CD4-positive, CD25-positive, alpha-beta regulatory T cell (primary cell): ENCODE measurements around the gene APP. TPM values are rescaled to one million over a fixed set of nuclear protein-coding genes. Genes with fewer than 3 reads are reported as not detected.
A peak's percentile ranks its signal among the peaks of the same experiment; 100 is the strongest.

Experiments
- ATAC-seq, 2 donors: fragments of 150-1000 bp; cut with Tn5 transposase; one replicate each; pipeline ENCODE4 v1.10.0; 2021; ENCODE audit warnings: low read depth in 2 of 2, moderate number of reproducible peaks in 2 of 2, moderate library complexity in 1 of 2
- DNase-seq, 3 donors: peaks; one replicate each; pipeline versions ENCODE4 v3.0.0 to v3.0.0-alpha.2; 2012 to 2022; ENCODE audit warnings: mixed read lengths in 1 of 3
- H3K27ac ChIP-seq: one replicate; pipeline ENCODE4 v1.7.0; 2013; ENCODE audit warnings: mild to moderate bottlenecking, low read length; ENCODE audit not compliant: insufficient read depth, poor library complexity, severe bottlenecking
- H3K27me3 ChIP-seq: one replicate; pipeline ENCODE4 v1.7.0; 2013; ENCODE audit warnings: low read length; ENCODE audit not compliant: control insufficient read depth, insufficient read depth
- H3K36me3 ChIP-seq: one replicate; pipeline ENCODE4 v1.7.0; 2013; ENCODE audit warnings: mild to moderate bottlenecking, low read length, moderate library complexity; ENCODE audit not compliant: control insufficient read depth, insufficient read depth
- H3K4me1 ChIP-seq: 2 replicates; pipeline ENCODE4 v1.7.0; 2013; ENCODE audit warnings: mild to moderate bottlenecking, low read length; ENCODE audit not compliant: insufficient read depth, control insufficient read depth, poor library complexity, severe bottlenecking
- H3K4me3 ChIP-seq: one replicate; pipeline ENCODE4 v1.7.0; 2013; ENCODE audit warnings: low read depth, mild to moderate bottlenecking, low read length, moderate library complexity
- H3K9me3 ChIP-seq, 2 experiments: 1 replicate in 1 of 2; 2 replicates in 1 of 2; pipeline ENCODE4 v1.7.0; 2013; ENCODE audit warnings: low read length in 2 of 2, mild to moderate bottlenecking in 1 of 2, moderate library complexity in 1 of 2; ENCODE audit not compliant: control insufficient read depth in 2 of 2
- H3K27ac Mint-ChIP-seq, 3 donors: one replicate each; pipeline ENCODE4 v1.8.0; 2020 to 2022; ENCODE audit warnings: mild to moderate bottlenecking in 3 of 3, mixed read lengths in 3 of 3, moderate library complexity in 2 of 3
- H3K27me3 Mint-ChIP-seq: one replicate; pipeline ENCODE4 v1.8.0; 2022; ENCODE audit warnings: mild to moderate bottlenecking, mixed read lengths
- H3K36me3 Mint-ChIP-seq: one replicate; pipeline ENCODE4 v1.8.0; 2020; ENCODE audit warnings: mixed read lengths
- H3K4me1 Mint-ChIP-seq, 4 donors: one replicate each; pipeline ENCODE4 v1.8.0; 2020 to 2022; ENCODE audit warnings: mixed read lengths in 4 of 4, mild to moderate bottlenecking in 1 of 4
- H3K4me3 Mint-ChIP-seq, 4 donors: one replicate each; pipeline ENCODE4 v1.8.0; 2020 to 2022; ENCODE audit warnings: mild to moderate bottlenecking in 4 of 4, mixed read lengths in 4 of 4, moderate library complexity in 3 of 4
- H3K9me3 Mint-ChIP-seq, 7 donors: one replicate each; pipeline ENCODE4 v1.8.0; 2020 to 2022; ENCODE audit warnings: mixed read lengths in 7 of 7, mild to moderate bottlenecking in 3 of 7, moderate library complexity in 2 of 7
- polyA plus RNA-seq, 4 donors: library from polyadenylated mRNA; unstranded; fragments of 300-500 nt; fragmentation: Illumina TruSeq; gene quantifications; one replicate each; pipeline ENCODE4 v1.2.3, GENCODE V29; 2021
- total RNA-seq: library from RNA; stranded (reverse); gene quantifications from one replicate; pipeline ENCODE4 v1.2.3, GENCODE V29; 2022

The APP gene
- total and polyA plus RNA-seq, 5 donors from 2014 or later: 3.9 to 29.5 (median 7.5) TPM

DNA sequence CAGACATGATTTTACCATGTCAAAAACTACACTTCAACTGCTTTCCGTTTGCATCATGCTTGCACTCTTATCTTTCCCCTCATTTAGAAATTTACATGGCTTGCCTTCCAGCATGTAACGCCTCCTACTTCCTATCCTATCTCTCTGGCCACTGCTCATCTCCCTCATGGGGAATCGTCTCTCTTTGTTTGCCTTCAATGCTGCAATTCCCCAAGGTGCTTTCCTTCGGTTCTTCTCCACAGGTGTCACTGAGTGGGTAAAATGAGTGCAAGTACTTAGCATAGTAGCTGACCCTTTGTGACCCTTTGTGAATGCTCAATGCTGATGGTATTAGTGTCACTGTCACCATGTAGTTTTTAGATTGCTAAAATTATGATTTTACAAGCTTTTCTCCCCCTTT is 63.1 kb downstream of the APP start:
- Mint-ChIP-seq H3K4me3 (no peak overlapping the region), H3K27me3 (no peaks in the 10 kb centered on the region), H3K27ac (no peak overlapping the region), H3K9me3 (peaks cover 0 to 3% (median 0%) of the 10 kb centered on the region in 7 donors), H3K36me3 (peaks cover 35% of the 10 kb centered on the region), H3K4me1 (peaks cover 0 to 5% (median 0%) of the 10 kb centered on the region in 4 donors)
- Histone ChIP-seq H3K9me3 (no peaks in the 10 kb centered on the region), H3K27ac (no peak overlapping the region), H3K4me1 (no peaks in the 10 kb centered on the region), H3K36me3 (peaks cover 3% of the 10 kb centered on the region), H3K4me3 (no peak overlapping the region), H3K27me3 (no peaks in the 10 kb centered on the region)
- ATAC-seq: no peak
- DNase-seq: no peak

DNA sequence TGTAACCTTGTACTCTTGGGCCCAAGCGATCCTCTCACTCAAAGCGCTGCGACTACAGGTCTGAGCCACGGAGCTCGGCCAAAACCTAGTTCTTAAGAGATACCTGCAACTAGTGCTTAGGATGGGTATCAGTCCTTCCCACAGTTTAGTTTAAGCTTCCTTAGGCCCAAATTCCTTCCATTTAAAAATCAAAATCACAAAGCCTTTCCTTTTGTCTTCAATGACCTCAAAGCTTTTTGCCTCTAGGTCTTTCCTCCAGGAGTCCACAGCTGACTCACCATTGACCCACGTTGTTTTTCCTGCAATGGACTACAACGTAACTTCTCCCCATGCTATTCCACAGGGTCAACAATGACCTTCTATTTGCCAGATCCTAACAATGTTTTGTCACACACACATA is 64.0 kb downstream of the APP start:
- no peak overlapping the region for H3K4me3 Mint-ChIP-seq
- H3K27me3 ChIP-seq: no peaks in the 10 kb centered on the region
- DNase-seq (no peak), ATAC-seq (no peak)
- no peaks in the 10 kb centered on the region for H3K9me3 ChIP-seq
- peaks cover 0 to 3% (median 0%) of the 10 kb centered on the region in 7 donors for H3K9me3 Mint-ChIP-seq
- no peak overlapping the region for H3K27ac ChIP-seq
- H3K27ac Mint-ChIP-seq: peak overlapping the region in 1 of 3 donors; percentile 83
- no peak overlapping the region for H3K4me3 ChIP-seq
- peaks cover 0 to 5% (median 0%) of the 10 kb centered on the region in 4 donors for H3K4me1 Mint-ChIP-seq
- H3K27me3 Mint-ChIP-seq: no peaks in the 10 kb centered on the region
- peaks cover 35% of the 10 kb centered on the region for H3K36me3 Mint-ChIP-seq
- H3K36me3 ChIP-seq: peaks cover 3% of the 10 kb centered on the region
- no peaks in the 10 kb centered on the region for H3K4me1 ChIP-seq

DNA sequence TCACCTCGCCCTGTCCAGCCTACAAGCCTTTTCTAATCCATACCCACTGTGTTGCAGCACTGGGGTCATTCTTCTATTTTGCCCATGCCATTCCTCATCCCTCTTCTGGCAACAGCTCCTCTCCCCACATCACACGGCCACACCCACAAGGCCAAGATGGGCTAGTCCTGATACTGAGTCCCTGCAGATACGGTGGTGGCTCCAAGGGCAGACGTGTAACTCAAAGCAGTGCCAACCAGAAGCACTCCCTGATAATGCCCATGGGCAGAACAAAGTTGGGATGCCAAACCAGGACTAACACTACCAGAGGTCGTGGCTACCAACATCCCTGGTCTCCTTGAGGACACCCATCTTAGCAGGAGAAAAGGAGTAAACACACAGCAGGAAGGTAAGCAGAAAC is 64.8 kb downstream of the APP start:
- ATAC-seq: no peak
- H3K9me3 Mint-ChIP-seq: peaks cover 0 to 3% (median 0%) of the 10 kb centered on the region in 7 donors

DNA sequence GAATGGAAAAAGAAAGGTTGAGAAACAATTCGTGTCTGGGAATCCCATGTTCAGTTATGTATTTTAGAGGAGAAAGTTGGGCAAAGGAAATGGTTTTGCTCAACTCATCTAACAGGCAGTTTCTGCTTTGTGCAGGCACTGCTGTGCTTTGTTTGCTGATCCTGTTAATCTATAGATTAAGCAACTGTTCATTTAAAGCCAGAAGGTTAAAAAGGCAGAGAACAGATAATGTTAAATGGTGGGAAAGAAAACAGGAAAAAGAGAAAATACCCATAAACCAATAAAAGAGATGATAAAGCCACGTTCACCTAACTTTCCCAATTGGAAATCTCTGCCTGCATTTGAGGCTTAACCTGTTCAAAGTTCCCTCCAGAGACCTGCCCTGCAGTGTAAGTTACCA is 70.0 kb downstream of the APP start:
- DNase-seq (no peak), ATAC-seq (no peak)
- no peaks in the 10 kb centered on the region for H3K36me3 ChIP-seq
- no peaks in the 10 kb centered on the region for H3K9me3 ChIP-seq
- H3K27me3 ChIP-seq: no peaks in the 10 kb centered on the region
- Mint-ChIP-seq H3K4me3 (no peak overlapping the region), H3K36me3 (peaks cover 7% of the 10 kb centered on the region), H3K4me1 (peaks cover 0 to 2% (median 0%) of the 10 kb centered on the region in 4 donors), H3K27me3 (no peaks in the 10 kb centered on the region), H3K27ac (no peak overlapping the region), H3K9me3 (no peaks in the 10 kb centered on the region)
- H3K27ac ChIP-seq: no peak overlapping the region
- H3K4me3 ChIP-seq: no peak overlapping the region
- no peaks in the 10 kb centered on the region for H3K4me1 ChIP-seq

More for the DNA sequence above, 64.8 kb downstream of the APP start:
- H3K4me3 Mint-ChIP-seq: no peak overlapping the region
- no peak overlapping the region for H3K27ac Mint-ChIP-seq
- DNase-seq: no peak
- Histone ChIP-seq H3K4me3 (no peak overlapping the region), H3K36me3 (no peaks in the 10 kb centered on the region), H3K27me3 (no peaks in the 10 kb centered on the region), H3K27ac (no peak overlapping the region), H3K4me1 (no peaks in the 10 kb centered on the region), H3K9me3 (no peaks in the 10 kb centered on the region)
- peaks cover 29% of the 10 kb centered on the region for H3K36me3 Mint-ChIP-seq
- H3K27me3 Mint-ChIP-seq: no peaks in the 10 kb centered on the region
- peaks cover 0 to 5% (median 0%) of the 10 kb centered on the region in 4 donors for H3K4me1 Mint-ChIP-seq

DNA sequence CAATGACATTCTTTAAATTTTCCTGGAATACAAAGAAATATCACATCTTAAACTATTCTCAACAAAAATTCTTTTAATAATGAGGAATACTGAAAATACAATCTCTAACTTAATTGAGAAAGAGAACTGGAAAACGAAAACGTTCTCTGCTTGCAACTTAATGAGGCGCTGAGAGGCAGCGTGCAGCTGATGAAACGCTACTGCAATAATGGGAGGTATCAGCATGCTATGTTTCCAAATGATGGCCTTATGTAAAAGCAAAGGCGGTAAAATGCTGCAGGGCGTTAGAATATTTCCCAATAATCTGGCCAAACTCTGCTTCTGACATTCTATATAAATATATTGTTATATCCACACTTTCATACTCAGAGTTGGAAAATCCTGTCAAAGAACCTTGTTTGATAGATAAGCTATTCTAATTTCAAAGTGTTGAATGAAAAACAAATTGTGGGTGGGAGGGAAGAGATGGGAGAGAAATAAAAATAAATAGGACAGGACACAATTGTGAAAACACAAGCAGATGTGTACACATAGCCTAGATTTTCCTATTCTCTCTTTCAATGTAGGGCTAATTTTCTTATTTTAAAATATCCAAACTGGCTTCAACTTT is 70.9 kb downstream of the APP start:
- no peaks in the 10 kb centered on the region for H3K27me3 ChIP-seq
- no peaks in the 10 kb centered on the region for H3K27me3 Mint-ChIP-seq
- no peaks in the 10 kb centered on the region for H3K4me1 ChIP-seq
- no peak overlapping the region for H3K27ac ChIP-seq
- no peak for DNase-seq
- H3K4me1 Mint-ChIP-seq: peaks cover 0 to 2% (median 0%) of the 10 kb centered on the region in 4 donors
- no peaks in the 10 kb centered on the region for H3K9me3 ChIP-seq
- H3K36me3 ChIP-seq: no peaks in the 10 kb centered on the region
- ATAC-seq: no peak
- H3K36me3 Mint-ChIP-seq: peaks cover 6% of the 10 kb centered on the region
- H3K4me3 Mint-ChIP-seq: no peak overlapping the region
- H3K27ac Mint-ChIP-seq: no peak overlapping the region
- H3K4me3 ChIP-seq: no peak overlapping the region
- no peaks in the 10 kb centered on the region for H3K9me3 Mint-ChIP-seq

DNA sequence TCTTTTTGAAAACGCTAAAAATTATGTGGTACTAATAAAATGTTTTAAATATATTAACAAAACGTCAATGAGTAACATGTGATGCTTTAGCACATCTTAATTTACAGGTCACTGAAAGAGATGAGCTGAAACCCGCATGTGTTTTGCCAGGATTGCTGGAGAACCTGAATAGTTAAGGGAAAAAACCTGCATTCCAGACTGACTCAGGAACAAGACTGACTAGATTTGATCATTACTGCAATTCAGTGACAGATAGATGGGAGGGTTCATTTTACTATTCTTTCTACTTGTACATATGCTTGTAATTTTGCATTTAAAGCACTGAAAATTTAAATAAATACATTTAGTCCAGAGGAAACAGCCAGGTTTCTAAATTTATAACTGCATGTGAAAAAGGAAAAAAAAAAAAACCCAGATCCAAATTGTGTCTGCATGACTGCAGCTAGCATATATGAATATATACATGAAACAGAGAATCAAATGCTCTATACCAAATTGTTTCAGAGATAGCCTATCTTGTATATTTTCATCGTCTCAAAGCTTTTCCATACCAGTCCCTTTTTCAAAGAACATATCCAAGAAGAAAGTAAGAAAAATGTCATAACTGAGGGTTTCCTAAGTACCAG is 71.7 kb downstream of the APP start:
- Mint-ChIP-seq H3K27me3 (no peaks in the 10 kb centered on the region), H3K9me3 (no peaks in the 10 kb centered on the region), H3K4me1 (peaks cover 0 to 2% (median 0%) of the 10 kb centered on the region in 4 donors), H3K27ac (no peak overlapping the region), H3K4me3 (no peak overlapping the region), H3K36me3 (no peaks in the 10 kb centered on the region)
- Histone ChIP-seq H3K36me3 (no peaks in the 10 kb centered on the region), H3K4me3 (no peak overlapping the region), H3K9me3 (no peaks in the 10 kb centered on the region), H3K27ac (no peak overlapping the region), H3K4me1 (no peaks in the 10 kb centered on the region), H3K27me3 (no peaks in the 10 kb centered on the region)
- ATAC-seq (no peak), DNase-seq (no peak)

DNA sequence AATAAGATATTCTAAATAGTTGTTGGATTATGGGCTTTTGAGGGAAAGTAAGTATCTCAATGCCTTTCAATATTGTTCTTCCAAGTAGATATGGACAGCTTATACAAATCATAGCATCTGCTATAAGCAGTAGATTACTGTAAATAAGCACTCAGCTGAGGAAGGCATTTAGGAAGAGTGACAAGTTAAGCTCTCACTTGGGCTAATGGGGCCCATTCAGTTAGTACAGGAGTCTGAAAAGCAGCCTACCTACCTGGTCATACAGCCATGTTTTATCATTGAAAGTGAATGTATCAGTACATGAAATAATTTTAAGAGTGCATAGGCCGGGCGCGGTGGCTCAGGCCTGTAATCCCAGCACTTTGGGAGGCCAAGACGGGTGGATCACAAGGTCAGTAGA is 73.1 kb downstream of the APP start:
- ATAC-seq: no peak
- Histone ChIP-seq H3K27ac (no peak overlapping the region), H3K36me3 (no peaks in the 10 kb centered on the region), H3K9me3 (no peaks in the 10 kb centered on the region), H3K27me3 (no peaks in the 10 kb centered on the region), H3K4me1 (no peaks in the 10 kb centered on the region), H3K4me3 (no peak overlapping the region)
- no peaks in the 10 kb centered on the region for H3K9me3 Mint-ChIP-seq
- H3K27me3 Mint-ChIP-seq: no peaks in the 10 kb centered on the region
- H3K4me1 Mint-ChIP-seq: peaks cover 0 to 2% (median 0%) of the 10 kb centered on the region in 4 donors
- no peak overlapping the region for H3K4me3 Mint-ChIP-seq
- no peak overlapping the region for H3K27ac Mint-ChIP-seq
- H3K36me3 Mint-ChIP-seq: no peaks in the 10 kb centered on the region
- no peak for DNase-seq
